NB4 (cell line): ENCODE results near the gene C1QBP.

ENCODE experiments used
- DNase-seq: peaks from one replicate; pipeline ENCODE4 v3.0.0; 2010; ENCODE audit warnings: low read depth
- H3K4me3 ChIP-seq: one replicate; pipeline ENCODE4 v1.5.1; 2011; ENCODE audit warnings: mild to moderate bottlenecking, low read depth, low read length, moderate library complexity
- MYC ChIP-seq: IDR thresholded peaks from 2 replicates; pipeline ENCODE4 v1.6.1; 2011; ENCODE audit warnings: low read depth, low read length
- POLR2A ChIP-seq: IDR thresholded peaks from 2 replicates; pipeline ENCODE4 v1.6.1; 2011; ENCODE audit warnings: mild to moderate bottlenecking; ENCODE audit not compliant: insufficient read length; ENCODE audit errors: extremely low read depth
- TF ChIP-seq, protein P1 (sequence below): IDR thresholded peaks from one replicate; pipeline ENCODE4 v1.5.1; 2012; ENCODE audit warnings: low read depth, low read length
- TF ChIP-seq, protein P2 (sequence below): IDR thresholded peaks from 2 replicates; pipeline ENCODE4 v1.6.1; 2011; ENCODE audit warnings: low read depth, low read length

C1QBP gene

DNA sequence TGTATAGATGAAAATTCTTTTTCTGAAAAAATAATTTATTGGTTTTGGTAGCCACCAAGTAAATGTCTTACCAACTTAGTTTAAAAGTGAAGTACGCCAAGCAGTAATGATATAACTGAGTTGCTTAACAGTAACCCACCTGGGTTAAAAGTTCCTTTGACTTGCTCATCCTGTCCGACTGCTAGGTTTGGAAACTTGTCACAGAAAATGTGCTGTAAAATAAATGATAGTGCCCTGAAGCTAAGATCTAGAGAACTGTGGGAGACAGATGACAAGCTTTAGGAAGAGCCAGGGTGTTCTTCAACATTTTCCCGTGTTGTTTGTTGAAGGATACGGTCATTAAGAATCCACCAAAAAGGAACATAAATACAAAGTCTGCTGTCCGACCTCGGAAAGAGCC is 42.0 kb upstream of the C1QBP start:
- no peak for DNase-seq
- TF ChIP-seq MYC (no peak), POLR2A (no peak)
- TF ChIP-seq, protein P1, sequence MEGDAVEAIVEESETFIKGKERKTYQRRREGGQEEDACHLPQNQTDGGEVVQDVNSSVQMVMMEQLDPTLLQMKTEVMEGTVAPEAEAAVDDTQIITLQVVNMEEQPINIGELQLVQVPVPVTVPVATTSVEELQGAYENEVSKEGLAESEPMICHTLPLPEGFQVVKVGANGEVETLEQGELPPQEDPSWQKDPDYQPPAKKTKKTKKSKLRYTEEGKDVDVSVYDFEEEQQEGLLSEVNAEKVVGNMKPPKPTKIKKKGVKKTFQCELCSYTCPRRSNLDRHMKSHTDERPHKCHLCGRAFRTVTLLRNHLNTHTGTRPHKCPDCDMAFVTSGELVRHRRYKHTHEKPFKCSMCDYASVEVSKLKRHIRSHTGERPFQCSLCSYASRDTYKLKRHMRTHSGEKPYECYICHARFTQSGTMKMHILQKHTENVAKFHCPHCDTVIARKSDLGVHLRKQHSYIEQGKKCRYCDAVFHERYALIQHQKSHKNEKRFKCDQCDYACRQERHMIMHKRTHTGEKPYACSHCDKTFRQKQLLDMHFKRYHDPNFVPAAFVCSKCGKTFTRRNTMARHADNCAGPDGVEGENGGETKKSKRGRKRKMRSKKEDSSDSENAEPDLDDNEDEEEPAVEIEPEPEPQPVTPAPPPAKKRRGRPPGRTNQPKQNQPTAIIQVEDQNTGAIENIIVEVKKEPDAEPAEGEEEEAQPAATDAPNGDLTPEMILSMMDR: no peak
- TF ChIP-seq, protein P2, sequence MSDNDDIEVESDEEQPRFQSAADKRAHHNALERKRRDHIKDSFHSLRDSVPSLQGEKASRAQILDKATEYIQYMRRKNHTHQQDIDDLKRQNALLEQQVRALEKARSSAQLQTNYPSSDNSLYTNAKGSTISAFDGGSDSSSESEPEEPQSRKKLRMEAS: no peak
- H3K4me3 ChIP-seq: no peak overlapping the region

DNA sequence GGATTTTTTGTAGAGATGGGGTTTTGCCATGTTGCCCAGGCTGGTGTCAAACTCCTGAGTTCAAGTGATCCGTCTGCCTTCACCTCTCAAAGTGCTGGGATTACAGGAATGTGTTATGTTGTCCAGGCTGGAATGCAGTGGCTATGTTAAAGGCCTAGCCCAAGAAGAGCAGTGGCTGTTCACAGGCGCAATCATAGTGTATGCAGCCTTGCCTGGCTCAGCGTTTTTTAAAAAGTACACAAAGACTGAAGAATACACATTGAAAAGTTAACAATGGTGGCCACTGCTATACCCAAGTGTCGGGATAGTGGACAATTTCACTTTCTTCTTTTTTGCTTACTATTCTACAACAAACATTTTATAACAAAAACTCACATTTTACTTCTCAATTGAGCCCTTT is 40.0 kb upstream of the C1QBP start:
- no peak overlapping the region for H3K4me3 ChIP-seq
- no peak for DNase-seq
- TF ChIP-seq POLR2A (no peak), MYC (no peak)
- TF ChIP-seq, protein P2: no peak
- TF ChIP-seq, protein P1: no peak

DNA sequence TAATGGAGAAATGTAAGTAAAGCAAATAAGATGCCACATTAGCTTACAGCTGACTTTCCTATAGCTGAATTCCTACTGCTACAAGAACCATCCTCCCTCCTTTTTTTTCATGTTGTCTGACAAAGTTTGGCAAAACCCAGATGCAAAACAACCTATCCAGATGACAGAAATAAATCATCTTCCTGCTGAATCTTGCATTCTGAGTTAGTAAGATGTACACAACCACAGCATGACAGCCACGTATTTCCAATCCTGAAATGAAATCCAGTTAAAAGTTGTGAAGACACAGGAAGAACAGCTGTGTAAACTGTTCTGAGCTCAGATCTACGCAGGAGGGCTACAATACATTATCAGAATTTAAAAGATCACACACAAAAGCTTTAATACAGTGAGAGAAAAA is 35.0 kb upstream of the C1QBP start:
- TF ChIP-seq POLR2A (no peak), MYC (no peak)
- TF ChIP-seq, protein P2: no peak
- TF ChIP-seq, protein P1: no peak
- no peak for DNase-seq
- no peak overlapping the region for H3K4me3 ChIP-seq

DNA sequence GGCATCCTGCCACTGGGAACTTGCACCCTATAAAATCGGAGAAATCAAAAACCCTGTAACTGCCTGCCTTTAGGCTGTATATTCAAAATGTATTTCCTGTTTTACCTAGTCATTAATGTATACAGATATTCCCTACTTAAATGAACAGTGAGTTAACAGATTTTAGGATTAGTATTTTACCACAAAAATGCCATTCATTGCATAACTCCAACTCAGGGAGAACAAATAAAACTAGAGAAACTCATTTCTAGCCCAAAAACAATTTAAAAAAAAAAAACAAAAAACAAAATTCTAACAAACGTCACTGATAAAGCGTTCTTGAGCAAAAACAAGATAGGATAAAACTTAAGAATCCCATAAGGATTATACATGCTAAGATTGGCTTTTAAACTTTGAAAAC is 33.6 kb upstream of the C1QBP start:
- H3K4me3 ChIP-seq: no peak overlapping the region
- no peak for DNase-seq
- no peak for TF ChIP-seq MYC
- TF ChIP-seq, protein P2: no peak
- TF ChIP-seq, protein P1: no peak
- no peak for TF ChIP-seq POLR2A

DNA sequence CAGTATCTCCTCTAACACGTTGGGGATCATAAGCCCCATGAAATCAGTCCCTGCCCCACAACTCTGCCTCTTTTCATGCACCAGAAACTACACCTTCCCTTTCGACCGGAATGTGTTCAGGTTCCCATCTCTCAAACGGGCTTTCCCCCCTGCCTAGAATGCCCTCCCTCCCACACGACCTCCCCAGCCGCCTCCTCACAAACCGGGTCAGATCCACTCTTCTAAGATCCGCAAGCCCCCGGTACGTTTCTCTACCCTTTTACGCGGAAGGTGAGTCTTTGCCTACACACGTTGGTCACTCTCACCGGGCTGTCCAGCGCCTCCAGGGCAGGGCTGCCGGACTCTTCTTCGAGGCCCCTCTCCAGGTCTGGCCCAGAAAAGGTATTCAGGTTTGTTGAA is 29.1 kb upstream of the C1QBP start:
- H3K4me3 ChIP-seq: peak overlapping the region; percentile 93
- TF ChIP-seq, protein P2: no peak
- TF ChIP-seq POLR2A (no peak), MYC (no peak)
- TF ChIP-seq, protein P1: no peak
- DNase-seq: peak; percentile 28

DNA sequence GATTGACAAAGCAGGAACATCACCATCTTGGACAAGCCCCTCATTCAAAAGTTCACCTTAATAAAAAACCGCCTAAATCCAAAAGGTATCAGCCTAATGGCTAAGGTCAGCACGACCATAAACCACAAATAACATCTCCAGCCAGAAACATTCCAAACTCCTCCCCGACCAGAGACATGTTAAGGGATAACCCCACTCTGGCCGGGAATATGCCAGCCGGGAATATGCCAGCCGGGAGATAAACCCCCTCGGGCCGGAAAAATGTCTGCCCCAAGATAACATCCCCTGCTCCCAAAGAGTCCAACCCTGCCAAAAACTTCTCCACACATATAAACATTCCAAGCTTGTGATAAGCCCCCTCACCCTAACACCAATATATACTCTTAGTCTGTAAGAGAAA is 28.5 kb upstream of the C1QBP start:
- DNase-seq: no peak
- H3K4me3 ChIP-seq: peak overlapping the region; percentile 93
- TF ChIP-seq POLR2A (no peak), MYC (no peak)
- TF ChIP-seq, protein P1: no peak
- TF ChIP-seq, protein P2: no peak
